ENCODE data around the gene TRAPPC3. TPM values are rescaled to one million over a fixed set of nuclear protein-coding genes. Genes with fewer than 3 reads are reported as not detected.
A peak's percentile ranks its signal among the peaks of the same experiment; 100 is the strongest.

Gene TRAPPC3
- total and polyA plus RNA-seq, 8 donors, result 45.5 to 71.4 (median 54.6) TPM

- peak within 1 kb of the TSS in 1 of 2 donors; percentile 32 for H3K4me3 ChIP-seq
- peaks cover 0 to 31% of the 10 kb centered on the region in 2 donors for H3K27me3 ChIP-seq
- no peak for TF ChIP-seq CTCF (IDR thresholded peaks at IDR 0.05)
- no peaks in the 10 kb centered on the region for H3K9me3 ChIP-seq
- H3K4me1 ChIP-seq, result peaks cover 0 to 29% of the 10 kb centered on the region in 2 donors
- DNase-seq (peak in 3 of 4 donors; percentile 36 to 83 (median 47)), ATAC-seq (peak; percentile 76)
- H3K36me3 ChIP-seq, result no peaks in the 10 kb centered on the region
- intact Hi-C loops (cut with DNase I), result no loop called here
- no peak within 1 kb of the TSS for H3K27ac ChIP-seq
Observed at GRCh38 chr1:36125129-36125991, 23.9 kb downstream of the TRAPPC3 start, which contains the start of gene COL8A2. COL8A2 (minus strand) TSS chr1:36125222; CDS start chr1:36100242, 24,980 bp downstream.

GRCh38 chr1:36124404-36125128 lies 24.7 kb downstream of the TRAPPC3 start:
- DNase-seq (no peak), ATAC-seq (no peak)
- H3K4me3 ChIP-seq, result peak overlapping the region in 1 of 2 donors; percentile 23
- no peaks in the 10 kb centered on the region for H3K9me3 ChIP-seq
- no peak for TF ChIP-seq CTCF (IDR thresholded peaks at IDR 0.05)
- H3K27me3 ChIP-seq, result peaks cover 0 to 31% of the 10 kb centered on the region in 2 donors
- H3K27ac ChIP-seq, result no peak overlapping the region
- H3K4me1 ChIP-seq, result peaks cover 0 to 35% of the 10 kb centered on the region in 2 donors
- no peaks in the 10 kb centered on the region for H3K36me3 ChIP-seq
- intact Hi-C loops (cut with DNase I), result no loop called here

- Histone ChIP-seq H3K27ac (peak overlapping the region in 1 of 2 donors; percentile 60), H3K9me3 (no peaks in the 10 kb centered on the region), H3K36me3 (no peaks in the 10 kb centered on the region), H3K4me1 (peaks cover 0 to 39% of the 10 kb centered on the region in 2 donors), H3K4me3 (no peak overlapping the region), H3K27me3 (peaks cover 0 to 31% of the 10 kb centered on the region in 2 donors)
- intact Hi-C loops (cut with DNase I), result no loop called here
- ATAC-seq (peak; percentile 56), DNase-seq (no peak)
- TF ChIP-seq CTCF (IDR thresholded peaks at IDR 0.05), result no peak
Observed at GRCh38 chr1:36123356-36123755, 25.9 kb downstream of the TRAPPC3 start.

- Histone ChIP-seq H3K27ac (peak overlapping the region; percentile 39 to 60), H3K4me1 (peaks cover 0 to 39% of the 10 kb centered on the region in 2 donors), H3K27me3 (peaks cover 0 to 31% of the 10 kb centered on the region in 2 donors), H3K36me3 (no peaks in the 10 kb centered on the region), H3K9me3 (no peaks in the 10 kb centered on the region), H3K4me3 (no peak overlapping the region)
- ATAC-seq (no peak), DNase-seq (no peak)
- intact Hi-C loops (cut with DNase I), result no loop called here
- TF ChIP-seq CTCF (IDR thresholded peaks at IDR 0.05), result no peak
Observed at GRCh38 chr1:36122062-36123030, 26.9 kb downstream of the TRAPPC3 start.

Measured in left lung (tissue), 10 donors.